BLaER1 treated with 17β-estradiol and CSF1 and Interleukin-3, amounts not matched to agents 10 nM and 100 nM (cell line): ENCODE data around the gene LRP8.
A peak's percentile ranks its signal among the peaks of the same experiment; 100 is the strongest.

Source experiments
- H3K27ac ChIP-seq, 11 experiments: shearing (Covaris generic); formaldehyde crosslinking; 2 replicates each; pipeline ENCODE4 v1.8.1; 2022
- H3K27me3 ChIP-seq, 11 experiments: shearing (Covaris generic); formaldehyde crosslinking; 2 replicates each; pipeline ENCODE4 v1.8.1; 2022
- H3K36me3 ChIP-seq, 11 experiments: shearing (Covaris generic); formaldehyde crosslinking; 2 replicates each; pipeline ENCODE4 v1.8.1; 2022
- H3K4me1 ChIP-seq, 10 experiments: shearing (Covaris generic); formaldehyde crosslinking; 2 replicates each; pipeline ENCODE4 v1.8.1; 2022
- H3K4me2 ChIP-seq, 11 experiments: shearing (Covaris generic); formaldehyde crosslinking; 2 replicates each; pipeline ENCODE4 v1.8.1; 2022
- H3K4me3 ChIP-seq, 10 experiments: shearing (Covaris generic); formaldehyde crosslinking; 2 replicates each; pipeline ENCODE4 v1.8.1; 2022
- H3K9ac ChIP-seq, 11 experiments: shearing (Covaris generic); formaldehyde crosslinking; 2 replicates each; pipeline ENCODE4 v1.8.1; 2022
- H3K9me3 ChIP-seq, 11 experiments: shearing (Covaris generic); formaldehyde crosslinking; replicated peaks in 1 of 11; 2 replicates each; pipeline ENCODE4 v1.8.1; 2022
- H4K20me1 ChIP-seq, 11 experiments: shearing (Covaris generic); formaldehyde crosslinking; 2 replicates each; pipeline ENCODE4 v1.8.1; 2022
- Cebpa-rat ChIP-seq, 11 experiments: shearing (Covaris generic); IDR thresholded peaks; 2 replicates each; pipeline ENCODE4 v1.8.1; 2022

The LRP8 gene

DNA sequence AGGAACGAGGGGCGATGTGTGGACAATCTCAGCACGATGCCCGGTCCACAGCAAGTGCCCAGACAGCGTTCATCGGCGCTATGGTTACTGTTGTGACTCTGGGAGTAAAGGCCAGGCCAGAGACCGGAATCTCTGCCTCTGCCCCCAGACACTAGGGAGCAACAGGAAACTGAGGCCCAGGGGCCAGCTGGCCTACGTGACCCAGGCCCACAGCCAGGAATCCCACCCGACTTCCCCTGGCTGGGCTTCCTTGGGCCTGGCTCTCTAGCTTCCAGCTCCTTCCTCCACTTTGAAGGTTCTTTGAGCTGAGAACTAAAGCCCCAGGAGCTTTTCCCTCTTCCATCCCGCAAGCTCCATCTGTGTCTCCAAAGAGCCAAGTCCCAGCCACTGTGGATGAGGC lies 4.6 kb downstream of the LRP8 start:
- no peaks in the 10 kb centered on the region for H3K27me3 ChIP-seq
- peak overlapping the region in 7 of 11 experiments; percentile 9 to 95 (median 33); a peak in 12 of 22 replicates for H3K27ac ChIP-seq
- H3K4me3 ChIP-seq = peak overlapping the region in 1 of 10 experiments; percentile 4; a peak in 1 of 20 replicates
- peaks cover 67 to 77% (median 75%) of the 10 kb centered on the region in 10 experiments for H3K4me1 ChIP-seq
- H3K9me3 ChIP-seq = no peaks in the 10 kb centered on the region
- H3K36me3 ChIP-seq = peaks cover 0 to 71% (median 55%) of the 10 kb centered on the region in 11 experiments; a peak in 18 of 22 replicates
- H4K20me1 ChIP-seq = peaks cover 0 to 74% (median 64%) of the 10 kb centered on the region in 11 experiments; a peak in 18 of 22 replicates
- peak overlapping the region in 10 of 11 experiments; percentile 6 to 99 (median 51); a peak in 13 of 22 replicates for H3K9ac ChIP-seq
- peak overlapping the region; percentile 27 to 99 (median 97) for H3K4me2 ChIP-seq
- no peak for TF ChIP-seq Cebpa-rat (IDR thresholded peaks at IDR 0.05)

DNA sequence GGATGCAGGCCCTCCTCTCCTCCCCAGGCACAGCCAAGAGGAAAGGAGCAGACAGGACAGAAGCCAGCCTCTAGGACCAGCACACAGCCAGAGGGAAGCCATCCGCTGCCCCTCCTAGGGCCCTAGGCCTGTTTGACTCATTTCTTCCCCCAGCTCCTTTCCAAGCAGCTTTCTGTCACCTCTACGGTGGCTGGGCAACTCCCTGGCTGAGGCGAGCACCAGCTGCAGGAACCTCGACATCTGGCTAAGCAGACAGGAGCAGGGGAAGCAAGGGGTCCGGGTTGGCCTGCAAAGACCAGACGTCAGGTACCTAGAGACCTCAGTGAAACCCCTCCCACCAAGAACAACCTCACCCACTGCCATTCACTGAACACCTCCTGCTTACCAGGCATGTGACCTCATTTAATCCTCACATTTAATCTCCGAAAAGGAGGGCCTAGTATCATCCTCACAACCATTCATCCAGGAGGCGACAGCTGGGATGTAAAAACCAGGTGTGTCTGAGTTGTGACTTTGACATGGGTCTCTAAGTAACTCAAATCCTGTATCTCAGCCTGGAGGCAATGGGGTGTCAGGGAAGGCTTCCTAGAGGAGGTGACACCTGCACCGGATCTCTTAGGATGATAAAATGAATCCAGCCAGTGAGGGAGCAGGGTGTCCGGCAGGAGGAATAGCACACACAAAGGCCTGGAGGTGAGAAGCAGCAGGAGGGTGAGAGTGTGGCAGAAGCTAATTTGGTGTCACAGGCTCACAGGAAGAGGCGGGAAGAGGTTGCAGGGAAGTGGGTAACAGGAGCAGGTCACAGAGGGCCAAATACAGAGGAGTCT lies 5.9 kb downstream of the LRP8 start:
- peaks cover 0 to 87% (median 77%) of the 10 kb centered on the region in 11 experiments; a peak in 18 of 22 replicates for H4K20me1 ChIP-seq

DNA sequence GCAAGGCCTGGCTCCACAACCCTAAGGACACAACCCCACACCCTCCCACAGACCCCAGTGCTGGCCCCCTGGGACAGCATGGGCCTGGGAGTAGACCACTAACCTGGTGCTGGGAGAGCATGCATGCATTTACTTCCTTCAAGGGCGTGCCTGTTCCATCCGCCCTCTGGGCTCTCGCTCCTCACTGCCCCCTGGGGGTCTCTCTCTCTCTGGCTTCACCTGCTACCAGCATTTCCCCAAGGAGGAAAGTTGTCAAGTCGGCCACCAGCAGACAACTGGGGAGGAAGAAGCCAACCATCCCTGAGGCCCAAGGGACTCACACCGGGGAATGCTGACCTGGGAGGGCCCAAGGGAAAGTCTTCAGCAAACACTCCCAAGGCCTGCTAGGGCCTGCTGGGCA lies 6.5 kb downstream of the LRP8 start:
- H3K4me1 ChIP-seq = peaks cover 87 to 95% (median 94%) of the 10 kb centered on the region in 10 experiments
- peaks cover 0 to 92% (median 82%) of the 10 kb centered on the region in 11 experiments; a peak in 18 of 22 replicates for H4K20me1 ChIP-seq
- H3K27me3 ChIP-seq = no peaks in the 10 kb centered on the region
- peak overlapping the region in 10 of 11 experiments; percentile 2 to 99 (median 52); a peak in 16 of 22 replicates for H3K9ac ChIP-seq
- H3K36me3 ChIP-seq = peaks cover 0 to 71% (median 56%) of the 10 kb centered on the region in 11 experiments; a peak in 18 of 22 replicates
- H3K27ac ChIP-seq = peak overlapping the region in 8 of 11 experiments; percentile 4 to 95 (median 36); a peak in 14 of 22 replicates
- H3K4me3 ChIP-seq = no peak overlapping the region; a peak in 2 of 20 replicates
- no peaks in the 10 kb centered on the region for H3K9me3 ChIP-seq
- peak overlapping the region; percentile 27 to 99 (median 97) for H3K4me2 ChIP-seq
- TF ChIP-seq Cebpa-rat (IDR thresholded peaks at IDR 0.05) = no peak

More for the DNA sequence above, 5.9 kb downstream of the LRP8 start:
- Histone ChIP-seq H3K36me3 (peaks cover 0 to 71% (median 55%) of the 10 kb centered on the region in 11 experiments; a peak in 18 of 22 replicates), H3K4me2 (peak overlapping the region; percentile 27 to 99 (median 97)), H3K4me3 (no peak overlapping the region; a peak in 3 of 20 replicates), H3K27me3 (no peaks in the 10 kb centered on the region), H3K27ac (peak overlapping the region in 8 of 11 experiments; percentile 17 to 95 (median 36); a peak in 15 of 22 replicates), H3K9ac (peak overlapping the region; percentile 2 to 99 (median 50); a peak in 17 of 22 replicates), H3K9me3 (no peaks in the 10 kb centered on the region), H3K4me1 (peaks cover 81 to 89% (median 88%) of the 10 kb centered on the region in 10 experiments)
- TF ChIP-seq Cebpa-rat (IDR thresholded peaks at IDR 0.05) = no peak

DNA sequence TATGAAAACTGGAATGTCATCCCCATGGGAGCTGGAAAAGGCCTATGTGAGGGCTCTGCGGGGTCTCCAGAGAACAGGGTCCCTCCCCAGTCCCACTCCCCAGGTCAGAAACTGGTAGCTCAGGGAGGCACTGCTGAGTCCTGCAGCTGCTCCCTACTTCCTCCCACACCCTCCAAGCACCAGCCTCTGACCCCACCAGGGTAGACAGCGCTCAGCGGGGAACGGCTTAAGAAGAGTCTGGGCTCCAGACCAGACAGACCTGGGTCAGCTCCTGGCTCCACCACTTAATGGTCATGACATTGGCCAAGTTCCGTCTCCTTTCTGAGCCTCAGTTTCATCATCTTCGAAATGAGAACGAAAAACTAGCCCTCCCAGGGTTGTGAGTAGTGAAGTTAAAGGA lies 7.2 kb downstream of the LRP8 start:
- Histone ChIP-seq H3K4me1 (peaks cover 93 to 100% (median 100%) of the 10 kb centered on the region in 10 experiments), H3K27ac (peak overlapping the region in 2 of 11 experiments; percentile 8 to 24; a peak in 1 of 22 replicates), H3K4me2 (peak overlapping the region; percentile 27 to 99 (median 97); a peak in 21 of 22 replicates), H3K36me3 (peaks cover 0 to 78% (median 59%) of the 10 kb centered on the region in 11 experiments; a peak in 18 of 22 replicates), H4K20me1 (peaks cover 0 to 98% (median 89%) of the 10 kb centered on the region in 11 experiments; a peak in 18 of 22 replicates), H3K27me3 (no peaks in the 10 kb centered on the region), H3K9ac (peak overlapping the region in 2 of 11 experiments; percentile 30 to 31; a peak in 2 of 22 replicates), H3K4me3 (no peak overlapping the region; a peak in 1 of 20 replicates), H3K9me3 (no peaks in the 10 kb centered on the region)
- no peak for TF ChIP-seq Cebpa-rat (IDR thresholded peaks at IDR 0.05)

DNA sequence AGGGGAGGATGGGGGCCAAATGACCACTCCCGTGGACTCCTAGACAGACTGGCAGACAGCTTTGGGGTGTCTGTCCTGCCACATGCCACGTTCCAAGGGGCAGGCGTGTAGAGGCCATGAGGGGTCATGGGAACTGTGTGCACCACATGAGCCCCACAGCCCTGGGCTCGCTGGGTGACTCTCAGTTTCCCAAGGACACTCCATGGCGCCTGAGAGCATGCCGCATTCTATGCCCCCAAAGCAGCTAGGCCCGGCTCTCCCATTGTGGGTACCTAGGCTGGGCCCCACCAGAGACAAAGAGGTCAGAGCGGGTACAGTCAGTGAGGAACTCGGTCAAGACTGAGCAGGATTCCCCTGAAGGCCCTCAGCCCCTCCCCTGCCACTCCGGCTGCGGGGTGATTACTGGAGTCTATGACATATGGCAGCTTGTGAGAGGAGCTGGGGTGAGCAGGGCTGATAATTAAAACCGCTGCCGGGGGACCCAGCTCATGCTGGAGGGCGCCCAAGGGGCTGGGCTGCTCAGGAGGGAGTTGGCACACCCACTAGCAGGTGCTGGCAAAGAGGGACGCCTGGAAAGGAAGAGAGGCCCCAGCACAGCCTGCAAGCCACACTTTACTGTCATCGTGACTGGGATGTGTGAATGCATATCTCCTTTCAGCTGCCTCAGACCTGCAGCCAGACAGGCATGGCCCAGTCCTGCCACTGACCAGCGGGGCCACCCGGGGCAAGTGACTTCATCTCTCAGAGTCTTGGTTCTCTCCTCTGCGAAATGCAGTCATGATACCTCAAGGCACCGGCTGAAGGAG lies 8.4 kb downstream of the LRP8 start:
- H3K4me1 ChIP-seq = peaks cover 85 to 100% (median 100%) of the 10 kb centered on the region in 10 experiments
- H4K20me1 ChIP-seq = peaks cover 0 to 100% (median 97%) of the 10 kb centered on the region in 11 experiments; a peak in 18 of 22 replicates
- no peaks in the 10 kb centered on the region for H3K9me3 ChIP-seq
- peak overlapping the region in 6 of 11 experiments; percentile 4 to 54 (median 22); a peak in 5 of 22 replicates for H3K9ac ChIP-seq
- no peak overlapping the region for H3K4me3 ChIP-seq
- no peaks in the 10 kb centered on the region for H3K27me3 ChIP-seq
- peaks cover 0 to 78% (median 59%) of the 10 kb centered on the region in 11 experiments; a peak in 18 of 22 replicates for H3K36me3 ChIP-seq
- peak overlapping the region in 2 of 11 experiments; percentile 5; a peak in 2 of 22 replicates for H3K27ac ChIP-seq
- H3K4me2 ChIP-seq = peak overlapping the region; percentile 3 to 99 (median 97); a peak in 19 of 22 replicates
- no peak for TF ChIP-seq Cebpa-rat (IDR thresholded peaks at IDR 0.05)

DNA sequence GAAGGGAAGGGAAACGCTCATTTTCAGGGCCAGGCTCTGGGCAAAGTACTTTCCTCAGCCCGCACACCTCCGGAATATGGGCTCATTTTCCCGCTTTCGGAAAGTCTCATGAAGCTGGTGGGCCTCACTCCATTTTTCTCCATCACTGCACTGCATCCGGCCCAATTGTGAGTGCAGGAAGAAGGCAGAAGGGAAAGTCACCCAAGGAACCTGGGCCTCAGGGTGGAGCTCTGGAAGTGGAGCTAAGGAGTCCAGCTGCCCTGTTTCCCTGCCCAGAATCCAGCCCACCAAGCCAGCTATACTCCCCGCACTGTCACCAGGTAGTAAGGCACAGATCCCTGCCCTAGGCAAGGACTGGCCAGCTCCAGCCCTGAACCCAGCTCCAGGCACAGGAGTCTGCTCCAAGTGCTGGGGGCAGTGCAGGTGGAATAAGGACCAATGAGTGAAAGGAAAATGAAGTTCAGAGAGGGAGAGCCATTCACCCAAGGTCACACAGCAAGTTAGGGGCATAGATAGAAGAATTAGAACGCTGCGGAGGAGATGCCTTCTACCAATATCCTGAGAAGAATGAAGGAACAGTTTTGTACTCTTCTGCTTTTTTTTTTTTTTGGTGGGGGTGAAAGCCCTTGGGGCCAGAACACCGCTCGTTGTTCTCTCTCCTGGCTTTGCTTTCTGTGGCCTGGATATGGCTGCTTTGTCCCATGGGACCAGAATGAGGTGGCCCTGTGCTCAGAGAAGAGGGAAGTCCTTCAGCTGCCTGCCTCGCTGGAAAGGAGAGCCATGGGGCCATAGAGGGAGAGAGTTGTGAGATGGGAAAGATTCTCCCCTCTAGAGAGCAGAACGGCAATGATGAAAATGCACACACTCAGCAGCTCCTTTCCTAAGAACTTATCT lies 10.0 kb downstream of the LRP8 start:
- Histone ChIP-seq H3K4me2 (peak overlapping the region; percentile 75 to 99 (median 97)), H4K20me1 (peaks cover 0 to 100% (median 97%) of the 10 kb centered on the region in 11 experiments; a peak in 18 of 22 replicates), H3K27me3 (no peaks in the 10 kb centered on the region), H3K4me3 (peak overlapping the region in 6 of 10 experiments; percentile 5 to 39 (median 28); a peak in 6 of 20 replicates), H3K36me3 (peaks cover 0 to 78% (median 58%) of the 10 kb centered on the region in 11 experiments; a peak in 17 of 22 replicates), H3K9me3 (no peaks in the 10 kb centered on the region), H3K9ac (peak overlapping the region in 9 of 11 experiments; percentile 2 to 70 (median 52); a peak in 15 of 22 replicates), H3K4me1 (peaks cover 74 to 100% (median 100%) of the 10 kb centered on the region in 10 experiments), H3K27ac (peak overlapping the region in 9 of 11 experiments; percentile 22 to 74 (median 64); a peak in 17 of 22 replicates)
- TF ChIP-seq Cebpa-rat (IDR thresholded peaks at IDR 0.05) = no peak
